Right cardiac atrium (tissue), 5 donors: ENCODE results near the gene GRIP1. TPM values are rescaled to one million over a fixed set of nuclear protein-coding genes. Genes with fewer than 3 reads are reported as not detected.

Experiments
- ATAC-seq, 2 donors: fragments of 200-7000 bp; cut with Tn5 transposase; one replicate each; pipeline versions ENCODE4 v1.8.0 to v1.9.1; 2020; ENCODE audit warnings: moderate library complexity in 2 of 2, mild to moderate bottlenecking in 1 of 2
- DNase-seq, 3 donors: peaks; one replicate each; pipeline ENCODE4 v3.0.0-alpha.2; 2020
- H3K27ac ChIP-seq: one replicate; pipeline ENCODE4 v1.5.1; 2013; ENCODE audit warnings: mild to moderate bottlenecking, low read length, control low read depth, moderate library complexity
- H3K27me3 ChIP-seq: one replicate; pipeline ENCODE4 v1.6.1; 2013; ENCODE audit not compliant: control insufficient read depth, insufficient read depth
- H3K4me1 ChIP-seq: one replicate; pipeline ENCODE4 v1.6.1; 2013; ENCODE audit warnings: low read length; ENCODE audit not compliant: control insufficient read depth, insufficient read depth
- H3K4me3 ChIP-seq: one replicate; pipeline ENCODE4 v1.5.1; 2013; ENCODE audit warnings: low read length, control low read depth
- H3K9me3 ChIP-seq: one replicate; pipeline ENCODE4 v1.6.1; 2013; ENCODE audit warnings: low read length; ENCODE audit not compliant: control insufficient read depth
- whole genome bisulfite sequencing: extraction: QIAGEN DNeasy Blood & Tissue Kit; methylation state at CpG from one replicate; pipeline ENCODE4 v1.1.7; 2013; 5-methylcytosine and 5-hydroxymethylcytosine counted together
- intact Hi-C, 4 donors: fragments of 100-400 bp; cut with DNase I; formaldehyde crosslinking; loops; one replicate each; pipeline versions ENCODE4 v1.11.0 to v1.14.0; 2022 to 2023
- long read RNA-seq, 4 donors: library from polyadenylated mRNA; unstranded; transcript quantifications; one replicate each; pipeline ENCODE4 v2.0.0, GENCODE V29; 2020 to 2021
- polyA plus RNA-seq: library from polyadenylated mRNA; stranded (reverse); fragments of 200-250 nt; gene quantifications from one replicate; pipeline ENCODE4 v1.2.3, GENCODE V29; 2013
- total RNA-seq, 4 donors: library from RNA; stranded (reverse); fragmentation: NEBNext Ultra II Directional; extraction: Animal tissue kit (Norgen Biotek cat#: 25700); gene quantifications; one replicate each; pipeline ENCODE4 v1.2.1, GENCODE V29; 2021
- donor health status: healthy with polysubstance abuse.
- donor health status: DM: no; HTN: yes; CAD: no.
- donor health status: DM: no; HTN: no; CAD: no.
- donor health status: DM: no; HTN: yes; CAD: no; lungs with severe emphysema.
- donor health status: DM: yes; HTN: yes; CAD: no.

GRIP1 gene, protein sequence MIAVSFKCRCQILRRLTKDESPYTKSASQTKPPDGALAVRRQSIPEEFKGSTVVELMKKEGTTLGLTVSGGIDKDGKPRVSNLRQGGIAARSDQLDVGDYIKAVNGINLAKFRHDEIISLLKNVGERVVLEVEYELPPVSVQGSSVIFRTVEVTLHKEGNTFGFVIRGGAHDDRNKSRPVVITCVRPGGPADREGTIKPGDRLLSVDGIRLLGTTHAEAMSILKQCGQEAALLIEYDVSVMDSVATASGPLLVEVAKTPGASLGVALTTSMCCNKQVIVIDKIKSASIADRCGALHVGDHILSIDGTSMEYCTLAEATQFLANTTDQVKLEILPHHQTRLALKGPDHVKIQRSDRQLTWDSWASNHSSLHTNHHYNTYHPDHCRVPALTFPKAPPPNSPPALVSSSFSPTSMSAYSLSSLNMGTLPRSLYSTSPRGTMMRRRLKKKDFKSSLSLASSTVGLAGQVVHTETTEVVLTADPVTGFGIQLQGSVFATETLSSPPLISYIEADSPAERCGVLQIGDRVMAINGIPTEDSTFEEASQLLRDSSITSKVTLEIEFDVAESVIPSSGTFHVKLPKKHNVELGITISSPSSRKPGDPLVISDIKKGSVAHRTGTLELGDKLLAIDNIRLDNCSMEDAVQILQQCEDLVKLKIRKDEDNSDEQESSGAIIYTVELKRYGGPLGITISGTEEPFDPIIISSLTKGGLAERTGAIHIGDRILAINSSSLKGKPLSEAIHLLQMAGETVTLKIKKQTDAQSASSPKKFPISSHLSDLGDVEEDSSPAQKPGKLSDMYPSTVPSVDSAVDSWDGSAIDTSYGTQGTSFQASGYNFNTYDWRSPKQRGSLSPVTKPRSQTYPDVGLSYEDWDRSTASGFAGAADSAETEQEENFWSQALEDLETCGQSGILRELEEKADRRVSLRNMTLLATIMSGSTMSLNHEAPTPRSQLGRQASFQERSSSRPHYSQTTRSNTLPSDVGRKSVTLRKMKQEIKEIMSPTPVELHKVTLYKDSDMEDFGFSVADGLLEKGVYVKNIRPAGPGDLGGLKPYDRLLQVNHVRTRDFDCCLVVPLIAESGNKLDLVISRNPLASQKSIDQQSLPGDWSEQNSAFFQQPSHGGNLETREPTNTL
- total RNA-seq (10 to 100 TPM; 11.2 to 25.7 (median 18.8) TPM), polyA plus RNA-seq (2.3 TPM)
- long read RNA-seq, donor 1, partial matches to known transcripts = 4 of 13 reads
- long read RNA-seq, donor 1, other reads (novel, unspliced or antisense) = 8 of 13 reads
- long read RNA-seq, donor 2, partial matches to known transcripts = 3 of 8 reads
- long read RNA-seq, donor 2, other reads (novel, unspliced or antisense) = 5 of 8 reads
- long read RNA-seq, donor 3, partial matches to known transcripts = 5 of 6 reads
- long read RNA-seq, donor 3, other reads (novel, unspliced or antisense) = 1 of 6 reads
- long read RNA-seq, donor 4, partial matches to known transcripts = 6 of 10 reads
- long read RNA-seq, donor 4, other reads (novel, unspliced or antisense) = 4 of 10 reads

DNA sequence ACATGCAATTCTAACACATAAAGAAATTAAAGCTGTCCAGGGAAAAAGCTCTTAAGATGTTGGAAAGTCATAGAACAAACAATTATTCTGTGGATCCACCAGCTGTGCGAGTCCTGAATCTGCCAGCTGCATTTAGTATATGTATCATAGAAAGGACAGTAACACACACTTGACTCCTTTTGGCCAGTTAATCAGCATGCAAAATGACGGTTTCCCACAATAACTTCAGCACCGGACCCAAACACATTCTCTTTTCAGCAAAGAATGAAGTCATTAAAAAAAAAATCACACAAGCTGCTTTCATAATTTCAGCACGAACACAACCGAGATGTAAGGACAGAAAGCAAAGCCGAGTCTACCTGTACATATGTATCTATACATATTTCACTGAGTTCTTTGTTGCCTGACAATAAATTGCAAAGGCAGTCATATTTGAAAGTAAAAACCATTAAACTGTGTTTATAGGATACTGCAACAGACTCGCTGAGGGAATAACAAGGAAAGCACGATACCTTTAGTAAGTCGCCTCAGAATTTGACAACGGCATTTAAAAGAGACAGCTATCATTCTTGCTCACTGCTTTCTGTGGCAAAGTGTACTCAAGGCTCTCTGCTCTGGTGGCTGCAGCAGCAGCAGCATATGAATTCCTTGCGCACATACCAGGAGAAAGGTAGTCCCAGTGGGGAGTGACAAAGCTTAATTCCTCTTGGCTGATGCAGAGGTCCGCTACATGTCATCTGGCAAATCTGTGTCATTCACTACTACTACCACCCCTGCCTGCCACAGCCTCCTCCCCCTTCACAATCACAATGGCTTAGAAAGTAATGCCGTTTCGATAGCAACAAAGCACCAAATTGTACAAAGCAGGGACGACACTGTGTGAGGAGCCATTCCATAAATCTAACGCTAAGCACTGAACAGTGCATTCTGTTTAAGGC lies at the start of gene GRIP1:
TSS of gene GRIP1 (minus strand) at position 739 of the 938 bp plus-strand sequence. CDS start at position 567, 172 bp downstream.
- H3K9me3 ChIP-seq = no peaks in the 10 kb centered on the region
- no peaks in the 10 kb centered on the region for H3K27me3 ChIP-seq
- ATAC-seq = peak in 1 of 2 donors; percentile 42
- DNase-seq = no peak
- no peak within 1 kb of the TSS for H3K27ac ChIP-seq
- WGBS = 50% methylated on average over 16 of the region's 16 CpGs
- peak within 1 kb of the TSS; percentile 40 for H3K4me3 ChIP-seq
- intact Hi-C loops = no loop called here
- peaks cover 5% of the 10 kb centered on the region for H3K4me1 ChIP-seq

DNA sequence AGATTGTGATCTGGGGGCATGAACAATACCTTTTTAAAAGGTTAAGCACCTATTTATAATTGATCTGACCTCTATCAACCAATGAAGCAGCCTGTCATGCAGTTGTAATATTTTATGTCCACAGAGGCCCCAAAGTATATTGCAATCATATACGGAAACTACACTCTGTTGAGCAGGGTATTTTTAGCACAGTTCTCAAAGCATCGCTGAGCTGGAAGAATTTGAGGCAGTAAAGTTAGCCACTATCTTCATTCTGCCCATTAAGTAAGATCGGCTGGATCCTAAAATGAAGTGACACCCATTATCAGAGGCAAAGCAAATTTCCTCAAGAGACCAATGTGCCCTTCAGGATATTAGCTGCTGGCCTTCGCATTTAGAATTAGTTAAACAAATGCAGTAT lies 47.7 kb upstream of the GRIP1 start:
- intact Hi-C loops = no loop called here
- 33% methylated on average over 4 of the region's 4 CpGs for WGBS
- peak in 1 of 2 donors; percentile 54 for ATAC-seq

DNA sequence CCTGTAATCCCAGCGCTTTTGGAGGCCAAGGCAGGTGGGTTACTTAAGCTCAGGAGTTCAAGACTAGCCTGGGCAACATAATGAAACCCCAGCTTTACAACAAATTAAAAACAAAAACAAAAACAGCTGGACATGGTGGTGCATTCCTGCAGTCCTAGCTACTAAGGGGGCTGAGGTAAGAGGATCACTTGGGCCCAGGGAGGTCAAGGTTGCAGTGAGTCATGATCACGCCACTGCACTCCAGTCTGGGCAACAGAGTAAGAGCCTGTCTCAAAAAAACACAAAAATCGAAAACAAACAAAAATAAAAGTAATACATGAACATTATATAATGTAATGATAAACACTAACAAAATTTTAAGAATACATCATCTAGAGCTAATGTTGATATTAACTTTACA lies 46.2 kb upstream of the GRIP1 start:
- ATAC-seq = no peak
- WGBS = 83% methylated on average over 3 of the region's 3 CpGs
- Histone ChIP-seq H3K27me3 (no peaks in the 10 kb centered on the region), H3K27ac (no peak overlapping the region), H3K9me3 (no peaks in the 10 kb centered on the region), H3K4me1 (no peaks in the 10 kb centered on the region), H3K4me3 (no peak overlapping the region)
- no peak for DNase-seq
- intact Hi-C loops = no loop called here

More for the DNA sequence above, 47.7 kb upstream of the GRIP1 start:
- Histone ChIP-seq H3K4me1 (no peaks in the 10 kb centered on the region), H3K27me3 (no peaks in the 10 kb centered on the region), H3K27ac (no peak overlapping the region), H3K9me3 (no peaks in the 10 kb centered on the region), H3K4me3 (no peak overlapping the region)
- DNase-seq = no peak

DNA sequence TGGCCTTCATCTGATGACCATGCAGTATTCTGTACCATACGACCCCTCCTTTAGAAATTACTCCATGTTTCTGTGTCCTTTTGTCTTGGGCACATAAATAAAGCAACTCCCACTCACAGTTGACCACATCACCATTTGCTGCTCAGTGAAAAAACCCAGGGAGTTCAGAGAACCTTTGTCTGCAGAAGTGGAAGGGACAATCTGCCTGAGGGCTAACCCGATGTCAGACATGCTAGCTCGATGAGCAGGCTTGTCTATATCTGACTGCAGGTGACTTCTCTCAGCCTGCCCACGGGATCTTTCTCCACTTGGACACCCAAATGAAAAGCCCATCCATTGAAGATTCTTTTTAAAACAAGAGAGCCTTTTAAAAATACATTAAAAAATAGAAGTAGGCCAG lies 45.7 kb upstream of the GRIP1 start:
- Histone ChIP-seq H3K4me3 (no peak overlapping the region), H3K4me1 (no peaks in the 10 kb centered on the region), H3K27ac (peak overlapping the region; percentile 58), H3K27me3 (no peaks in the 10 kb centered on the region), H3K9me3 (no peaks in the 10 kb centered on the region)
- ATAC-seq = no peak
- DNase-seq = no peak
- intact Hi-C loops = no loop called here
- 51% methylated on average over 4 of the region's 4 CpGs for WGBS

DNA sequence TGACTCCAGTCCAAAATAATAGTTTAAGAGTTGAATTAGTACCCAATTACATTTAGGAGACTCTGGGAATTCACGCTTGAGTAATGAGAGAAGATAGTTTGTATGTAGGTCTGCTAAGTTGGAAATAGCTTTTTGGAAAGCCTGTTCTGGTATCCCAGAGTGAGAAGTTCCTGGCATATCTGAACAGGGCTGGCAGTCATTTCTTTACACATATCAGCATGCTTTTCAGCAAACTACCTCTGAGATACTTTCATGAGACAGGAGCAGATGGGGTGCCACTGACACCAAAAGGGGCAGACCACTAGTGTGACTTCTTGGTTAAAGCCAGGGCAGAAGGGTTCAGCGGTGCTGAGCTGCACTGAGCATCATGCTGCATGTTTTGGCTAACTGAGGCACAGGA lies 45.1 kb upstream of the GRIP1 start:
- no peaks in the 10 kb centered on the region for H3K27me3 ChIP-seq
- H3K27ac ChIP-seq = peak overlapping the region; percentile 72
- H3K9me3 ChIP-seq = no peaks in the 10 kb centered on the region
- H3K4me1 ChIP-seq = no peaks in the 10 kb centered on the region
- H3K4me3 ChIP-seq = no peak overlapping the region
- 70% methylated on average over 2 of the region's 2 CpGs for WGBS
- DNase-seq (no peak), ATAC-seq (peak in 1 of 2 donors; percentile 40)
- intact Hi-C loops = no loop called here

DNA sequence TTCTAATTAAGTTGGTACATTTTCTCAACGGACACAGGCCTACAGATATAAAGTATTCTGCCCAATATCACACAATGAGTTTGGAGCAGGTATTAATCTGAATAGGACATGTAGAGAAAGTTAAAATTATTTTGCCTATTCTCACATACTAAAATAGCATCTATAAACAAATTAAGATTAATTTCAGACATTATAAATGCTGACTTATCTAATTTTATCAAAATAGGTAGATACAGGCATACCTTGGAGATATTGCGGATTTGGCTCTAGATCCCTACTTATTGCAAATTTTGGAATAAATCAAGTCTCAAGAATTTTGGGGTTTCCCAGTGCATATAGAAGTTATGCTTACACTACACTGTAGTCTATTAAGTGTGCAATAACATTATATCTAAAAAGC lies 41.0 kb upstream of the GRIP1 start:
- intact Hi-C loops = no loop called here
- H3K9me3 ChIP-seq = no peaks in the 10 kb centered on the region
- H3K27ac ChIP-seq = no peak overlapping the region
- ATAC-seq (no peak), DNase-seq (no peak)
- H3K27me3 ChIP-seq = no peaks in the 10 kb centered on the region
- 89% methylated on average over 2 of the region's 2 CpGs for WGBS
- H3K4me1 ChIP-seq = no peaks in the 10 kb centered on the region
- H3K4me3 ChIP-seq = no peak overlapping the region

DNA sequence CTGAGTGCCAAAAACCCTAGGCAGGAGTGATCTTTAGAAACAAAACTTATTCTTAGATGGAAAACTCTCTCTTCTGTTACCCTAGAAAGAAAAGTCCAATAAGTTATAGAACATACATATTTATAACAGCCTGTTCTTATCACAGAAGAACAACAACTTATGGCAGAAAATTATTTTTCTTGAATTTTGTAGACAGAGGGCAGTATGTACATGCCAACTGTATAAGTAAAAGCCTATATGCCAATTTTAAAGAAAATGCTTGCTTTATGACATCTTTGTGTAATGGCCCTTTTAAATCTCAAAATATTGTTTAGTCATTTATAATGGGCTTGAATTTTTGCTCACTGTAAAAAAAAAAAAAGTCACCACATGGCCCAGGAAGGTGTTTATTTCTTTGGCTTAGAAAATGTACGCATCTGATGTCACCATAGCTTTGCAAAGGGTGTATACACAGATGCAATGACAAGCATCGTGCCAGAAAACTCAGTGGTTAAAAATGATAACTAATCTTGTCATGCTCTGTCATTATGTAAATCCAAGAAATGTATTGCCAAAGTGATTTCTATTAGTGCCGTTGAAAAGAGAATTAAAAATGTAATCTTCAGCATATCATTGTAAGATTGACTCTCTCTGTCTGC lies 38.3 kb upstream of the GRIP1 start:
- no peak overlapping the region for H3K27ac ChIP-seq
- 65% methylated on average over 3 of the region's 3 CpGs for WGBS
- no peaks in the 10 kb centered on the region for H3K27me3 ChIP-seq
- ATAC-seq = no peak
- no peaks in the 10 kb centered on the region for H3K4me1 ChIP-seq
- intact Hi-C loops = no loop called here
- no peaks in the 10 kb centered on the region for H3K9me3 ChIP-seq
- DNase-seq = no peak
- no peak overlapping the region for H3K4me3 ChIP-seq

DNA sequence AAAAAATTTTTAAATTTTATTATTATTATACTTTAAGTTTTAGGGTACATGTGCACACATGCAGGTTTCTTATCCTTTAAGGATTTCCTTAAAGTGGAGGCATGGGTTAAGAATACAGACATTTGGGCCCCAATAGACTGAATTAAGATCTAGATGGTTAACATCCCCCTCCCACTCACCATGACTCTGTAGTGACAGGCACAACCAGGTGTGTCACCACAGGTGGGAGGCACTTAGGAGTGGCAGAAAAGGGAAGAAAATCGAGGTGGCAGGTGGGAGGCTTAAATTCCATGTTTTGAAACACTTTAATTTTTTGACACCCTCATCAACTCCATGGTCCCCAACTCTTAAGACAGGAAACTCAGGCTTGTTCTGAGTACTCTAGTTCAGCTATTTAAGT lies 37.6 kb upstream of the GRIP1 start:
- no peaks in the 10 kb centered on the region for H3K4me1 ChIP-seq
- WGBS = 45% methylated on average over 1 of the region's 1 CpG
- no peak overlapping the region for H3K27ac ChIP-seq
- intact Hi-C loops = no loop called here
- H3K4me3 ChIP-seq = no peak overlapping the region
- no peaks in the 10 kb centered on the region for H3K27me3 ChIP-seq
- no peaks in the 10 kb centered on the region for H3K9me3 ChIP-seq
- no peak for ATAC-seq
- DNase-seq = no peak

DNA sequence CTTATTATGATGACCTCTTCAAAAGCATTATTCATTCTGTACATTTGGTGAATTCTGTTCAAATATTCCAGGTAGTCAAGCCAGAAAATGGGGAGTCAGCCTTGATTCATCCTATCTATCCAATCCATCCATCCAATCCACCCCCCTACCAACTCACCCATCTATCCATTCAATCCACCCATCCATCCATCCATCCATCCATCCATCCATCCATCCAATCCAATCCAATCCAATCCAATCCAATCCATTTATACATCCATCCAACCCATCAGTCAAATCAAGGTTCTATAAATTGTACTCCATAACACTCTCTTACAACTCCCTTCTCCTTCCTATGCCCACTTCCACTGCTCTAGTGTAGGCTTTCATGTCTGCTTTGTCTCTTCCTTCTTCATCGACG lies 35.8 kb upstream of the GRIP1 start:
- DNase-seq = no peak
- Histone ChIP-seq H3K4me3 (no peak overlapping the region), H3K27me3 (no peaks in the 10 kb centered on the region), H3K27ac (no peak overlapping the region), H3K4me1 (no peaks in the 10 kb centered on the region), H3K9me3 (no peaks in the 10 kb centered on the region)
- 92% methylated on average over 2 of the region's 2 CpGs for WGBS
- intact Hi-C loops = no loop called here
- ATAC-seq = no peak
